GM19023 (cell line): Measurements from ENCODE around the gene CCT2.

Source experiments
- ATAC-seq: cut with Tn5 transposase; IDR thresholded peaks from one replicate; pipeline ENCODE4 v1.9.1; 2021; ENCODE audit warnings: mild to moderate bottlenecking, moderate library complexity; ENCODE audit not compliant: unreplicated experiment

CCT2 gene

DNA sequence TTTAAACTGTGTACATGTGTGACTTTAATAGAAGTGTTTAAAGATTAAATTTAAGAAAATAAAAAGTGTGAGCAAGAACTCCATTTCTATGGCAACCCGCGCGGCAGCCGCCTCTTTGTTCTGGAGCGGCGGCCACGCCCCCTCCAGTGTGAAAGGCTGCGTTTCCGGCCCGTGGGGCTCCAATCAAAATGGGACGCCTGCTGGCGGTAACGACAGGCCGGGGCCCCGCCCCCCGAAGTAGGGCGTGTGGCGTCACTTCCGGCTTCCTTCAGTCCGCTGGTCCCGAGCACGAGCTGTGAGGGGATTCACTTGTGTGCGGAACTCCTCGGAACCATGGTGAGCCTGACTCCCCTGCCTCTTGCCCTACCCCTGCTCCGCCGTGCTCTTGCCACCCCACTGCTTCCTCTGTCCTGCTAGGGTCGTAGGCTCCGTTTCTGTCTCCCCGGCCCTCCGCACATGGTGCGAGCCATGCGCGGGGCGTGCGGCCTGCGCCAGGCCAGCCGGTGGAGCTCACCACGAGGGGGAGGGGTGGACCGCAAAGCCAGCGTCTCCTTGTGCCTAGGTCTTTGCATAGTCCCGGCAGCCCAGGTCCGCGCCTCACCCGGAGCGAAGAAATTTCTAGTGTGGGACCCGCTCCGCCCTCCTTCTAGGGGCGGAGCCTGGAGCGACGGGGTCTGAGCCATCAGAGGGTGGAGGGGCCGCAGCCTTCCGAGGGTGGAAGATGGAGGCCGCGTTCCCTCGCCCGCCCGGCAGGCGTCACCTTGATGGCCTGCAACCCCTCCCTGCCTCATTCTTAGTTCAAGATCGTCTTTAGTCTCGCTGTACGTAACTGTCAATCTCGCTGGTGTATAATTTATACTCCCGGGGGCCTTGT is at the start of gene CCT2:
Gene CCT2, plus strand, starts transcription at position 271 of the 874 bp plus-strand sequence. Its CDS starts 63 bp downstream, at position 334.
- peak; percentile 98 for ATAC-seq

DNA sequence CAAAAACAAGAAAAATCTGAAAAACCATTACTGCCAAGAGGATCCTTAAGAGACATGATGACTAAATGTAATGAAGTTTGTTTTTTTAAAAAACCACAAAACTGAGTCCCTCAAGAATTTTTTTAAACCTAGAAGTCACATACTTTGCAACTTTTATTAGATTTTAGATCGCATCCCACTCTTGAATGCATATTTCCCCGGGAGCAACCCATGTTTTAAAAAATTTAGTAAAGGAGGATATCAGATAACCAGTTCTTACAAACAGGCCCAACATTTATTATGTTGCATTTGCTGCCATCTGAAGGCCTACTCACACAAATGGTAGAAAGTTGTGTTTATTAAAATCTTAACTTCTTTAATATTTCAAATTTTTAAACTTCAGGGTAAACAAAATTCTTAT is 44.3 kb upstream of the CCT2 start:
- no peak for ATAC-seq

DNA sequence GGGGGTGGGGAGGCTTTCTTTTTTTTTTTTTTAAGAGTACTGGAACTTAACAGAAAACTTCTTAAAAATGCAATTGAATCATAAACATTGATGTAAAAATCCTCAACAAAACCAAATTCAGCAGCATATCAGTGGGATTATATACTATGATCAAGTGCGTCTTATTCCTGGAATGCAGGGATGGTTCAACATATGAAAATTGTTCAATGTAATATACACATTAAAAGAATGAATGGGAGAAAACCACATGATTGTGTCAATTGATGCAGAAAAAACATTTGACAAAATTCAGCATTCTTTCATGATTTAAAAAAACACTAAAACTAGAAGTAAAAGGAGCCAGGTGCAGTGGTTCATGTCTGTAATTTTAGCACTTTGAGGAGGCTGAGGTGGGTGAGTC is 41.2 kb upstream of the CCT2 start:
- ATAC-seq, result no peak

DNA sequence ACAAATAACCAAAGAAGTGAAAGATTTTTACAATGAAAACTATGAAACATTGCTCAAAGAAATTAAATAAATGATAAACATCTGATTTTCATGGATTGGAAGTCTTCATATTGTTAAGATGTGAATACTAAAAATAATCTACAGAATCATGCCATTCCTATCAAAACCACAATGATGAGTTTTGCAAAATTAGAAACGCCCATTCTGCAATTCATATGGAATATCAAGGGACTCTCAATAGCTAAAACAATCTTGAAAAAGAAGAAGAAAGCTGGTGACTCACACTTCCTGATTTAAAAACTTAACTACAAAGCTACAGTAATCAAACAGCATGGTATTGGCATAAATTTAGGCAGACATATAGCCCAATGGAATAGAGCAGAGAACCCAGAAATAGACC is 40.2 kb upstream of the CCT2 start:
- ATAC-seq, result no peak

DNA sequence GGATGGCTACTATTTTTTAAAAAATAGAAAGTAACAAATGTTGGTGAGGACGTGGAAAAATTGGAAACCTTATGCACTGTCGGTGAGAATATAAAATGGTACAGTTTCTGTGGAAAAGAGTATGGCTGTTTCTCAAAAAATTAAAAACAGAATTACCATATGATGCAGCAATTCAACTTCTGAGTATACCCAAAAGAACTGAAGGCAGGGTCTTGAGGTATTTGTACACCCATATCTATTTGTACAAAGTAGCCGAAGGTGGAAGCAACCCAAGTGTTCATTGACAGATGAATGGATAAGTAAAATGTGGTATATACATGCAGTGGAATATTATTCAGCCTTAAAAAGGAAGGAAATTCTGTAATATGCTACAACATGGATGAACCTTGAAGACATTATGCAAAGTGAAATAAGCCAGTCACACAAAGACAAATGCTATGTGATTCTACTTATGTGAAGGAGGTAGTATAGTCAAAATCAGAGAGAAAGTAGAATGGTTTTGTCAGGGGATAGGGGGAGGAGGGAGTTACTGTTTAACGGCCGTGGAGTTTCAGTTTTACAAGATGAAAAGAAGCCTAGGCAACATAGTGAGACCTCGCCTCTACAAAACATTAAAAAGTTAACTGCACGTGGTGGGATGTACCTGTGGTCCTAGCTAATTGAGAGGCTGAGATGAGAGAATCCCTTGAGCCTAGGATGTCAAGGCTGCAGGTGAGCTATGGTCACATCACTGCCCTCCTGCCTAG is 38.4 kb upstream of the CCT2 start:
- ATAC-seq, result peak; percentile 88

DNA sequence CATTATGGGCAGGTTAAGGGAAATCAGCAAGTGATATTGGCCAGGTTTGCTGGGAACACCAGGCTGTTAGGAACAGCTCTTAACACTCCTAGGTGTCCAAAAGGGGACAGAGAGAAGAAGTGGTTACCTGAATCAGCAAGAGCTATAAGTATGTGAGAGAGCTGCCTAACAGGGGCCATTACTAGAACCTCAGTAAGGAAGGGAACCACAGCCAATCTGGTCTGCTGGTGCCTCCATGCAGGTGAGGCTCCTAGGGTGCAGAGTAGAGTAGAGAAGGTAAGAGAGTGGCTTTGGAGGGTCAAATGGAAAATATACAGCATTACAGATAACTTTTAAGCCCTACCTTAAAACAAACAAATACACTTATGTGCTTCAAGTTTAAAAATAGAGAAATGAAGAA is 36.6 kb upstream of the CCT2 start:
- no peak for ATAC-seq

DNA sequence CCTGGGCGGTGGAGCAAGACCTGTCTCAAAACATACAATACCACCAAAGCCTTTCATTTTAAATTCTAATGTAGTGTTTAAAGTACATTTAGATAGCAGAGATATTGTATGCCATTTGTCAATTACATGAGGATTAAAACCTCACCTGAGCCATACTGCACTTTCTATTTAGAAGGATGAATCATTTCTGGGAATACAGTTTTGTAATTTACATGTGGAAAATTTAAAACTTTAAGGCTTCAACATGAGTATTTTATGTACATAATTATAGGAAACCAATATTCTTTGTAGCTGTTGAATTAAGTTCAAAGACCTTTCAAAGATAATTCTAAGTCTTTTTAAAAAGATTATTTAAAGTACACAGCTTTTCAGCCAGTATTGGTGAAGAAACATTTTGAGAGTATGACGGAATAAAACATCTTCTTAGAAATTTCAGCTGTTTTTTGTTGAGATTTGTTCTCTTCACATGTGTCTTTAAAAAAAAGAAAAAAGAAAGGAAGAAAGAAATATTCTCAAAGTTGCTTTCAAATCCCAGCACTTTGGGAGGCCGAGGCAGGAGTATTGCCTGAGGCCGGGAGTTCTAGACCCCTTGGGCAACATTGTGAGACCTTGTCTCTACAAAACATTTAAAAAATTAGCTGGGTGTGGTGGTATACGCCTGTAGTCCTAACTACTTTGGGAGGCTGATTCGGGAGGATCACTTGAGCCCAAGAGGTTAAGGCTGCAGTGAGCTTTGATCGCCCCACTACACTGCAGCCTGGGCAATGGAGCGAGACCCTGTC is 34.5 kb upstream of the CCT2 start:
- no peak for ATAC-seq

DNA sequence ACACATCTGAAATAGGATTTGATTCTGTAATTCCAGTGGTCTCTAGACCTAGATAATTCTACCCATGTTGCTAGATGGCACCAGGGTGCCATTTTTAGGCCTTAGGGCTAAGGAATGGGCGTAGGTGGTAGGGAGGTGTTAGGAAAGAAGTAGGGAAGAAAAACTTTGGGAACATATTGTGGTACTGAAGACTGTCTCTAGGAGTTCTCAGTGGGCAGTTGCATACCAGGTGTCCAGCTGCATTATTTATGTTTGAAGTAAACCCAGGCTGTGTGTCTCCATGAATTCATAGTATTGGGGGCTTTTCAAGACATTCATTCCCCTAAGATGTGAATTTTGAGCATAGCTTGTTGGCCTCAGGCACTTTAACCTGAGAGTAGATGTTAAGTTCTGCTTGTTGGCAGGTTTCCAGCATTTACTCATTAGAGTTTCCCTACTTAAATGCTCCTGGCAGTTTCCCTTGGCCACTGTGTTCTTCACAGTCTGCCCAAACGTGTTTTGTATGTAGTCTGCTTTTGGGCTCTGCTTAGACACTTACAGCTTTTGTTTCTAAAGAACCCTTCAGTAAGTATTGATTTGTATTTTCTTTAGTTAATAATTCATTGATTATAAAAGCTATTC is 31.5 kb upstream of the CCT2 start:
- no peak for ATAC-seq

DNA sequence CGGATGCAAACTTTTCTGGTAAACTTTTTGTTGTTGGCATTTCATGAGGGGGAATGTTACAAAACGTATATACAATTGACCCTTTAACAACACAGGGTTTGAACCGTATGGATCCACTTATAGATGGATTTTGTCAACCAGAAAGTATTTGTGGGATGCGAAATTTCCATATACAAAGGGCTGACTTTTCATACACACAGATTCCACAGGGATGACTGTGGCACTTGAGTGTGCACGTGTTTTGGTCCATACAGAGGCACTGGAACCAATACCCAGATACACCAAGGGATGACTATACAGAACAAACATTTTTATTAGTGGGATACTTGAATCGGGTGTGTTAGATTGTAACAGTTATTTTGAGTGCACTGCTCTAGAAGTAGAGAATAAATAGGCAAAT is 29.8 kb upstream of the CCT2 start:
- ATAC-seq, result no peak

DNA sequence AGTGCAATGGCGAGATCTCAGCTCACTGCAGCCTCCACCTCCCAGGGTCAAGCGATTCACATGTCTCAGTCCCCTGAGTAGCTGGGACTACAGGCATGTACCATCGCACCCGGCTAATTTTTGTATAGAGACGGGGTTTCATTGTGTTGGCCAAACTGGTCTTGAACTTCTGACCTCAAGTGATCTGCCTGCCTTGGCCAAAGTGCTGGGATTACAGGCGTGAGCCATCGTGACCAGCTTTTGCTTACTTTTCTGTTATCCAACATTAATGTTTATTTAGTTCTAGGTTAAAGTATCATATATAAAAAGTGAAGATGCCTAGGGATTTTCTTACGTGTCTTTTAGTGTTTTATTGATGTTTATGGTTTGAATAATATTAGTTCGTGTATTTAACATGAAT is 28.9 kb upstream of the CCT2 start:
- ATAC-seq, result no peak

DNA sequence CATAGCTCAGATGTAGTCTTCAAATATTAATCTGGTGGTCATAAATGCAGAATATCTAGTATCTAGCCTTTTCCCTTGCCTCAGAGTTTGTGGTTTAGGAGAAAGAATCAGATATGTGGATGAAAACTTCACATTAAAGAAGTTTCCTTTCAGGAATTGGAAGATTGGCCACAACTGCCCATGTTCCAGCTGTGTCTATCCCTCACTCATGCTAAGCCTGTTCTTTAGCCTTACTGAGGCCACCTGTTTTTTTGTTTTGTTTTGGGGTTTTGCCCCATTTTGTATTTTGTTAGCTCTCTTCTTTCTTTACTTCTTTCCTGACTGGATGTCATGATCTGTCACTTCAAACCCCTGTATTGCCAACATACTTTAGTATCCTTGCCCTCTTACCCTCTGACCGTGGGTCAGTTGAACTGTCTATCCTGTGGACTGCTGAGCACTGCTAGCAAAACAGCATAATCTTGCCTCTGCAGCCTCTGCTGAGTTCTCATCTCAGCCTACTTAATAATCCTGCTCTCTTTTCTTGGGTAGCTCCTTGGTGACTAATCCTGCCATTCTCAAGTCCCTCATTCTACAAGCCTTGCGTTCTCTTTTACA is 22.0 kb upstream of the CCT2 start:
- no peak for ATAC-seq

DNA sequence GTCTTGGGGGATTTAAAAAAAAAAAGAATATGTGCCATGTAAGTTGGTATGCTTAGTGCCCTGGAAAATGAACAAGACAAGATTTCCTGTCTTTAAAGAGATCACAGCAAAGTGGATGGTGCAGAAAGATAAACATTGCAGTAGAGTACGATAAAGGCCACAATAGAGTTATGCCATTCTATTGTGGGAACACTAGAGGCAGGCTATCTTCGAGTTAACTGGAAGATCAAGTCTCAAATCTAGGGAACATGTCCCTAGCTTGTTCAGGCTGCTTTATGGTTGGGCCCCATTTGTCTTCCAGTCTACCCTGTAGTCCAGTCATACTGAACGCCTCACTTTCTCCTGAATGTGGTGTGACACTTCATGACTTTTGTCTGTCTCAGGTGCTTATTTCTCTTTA is 18.7 kb upstream of the CCT2 start:
- no peak for ATAC-seq

DNA sequence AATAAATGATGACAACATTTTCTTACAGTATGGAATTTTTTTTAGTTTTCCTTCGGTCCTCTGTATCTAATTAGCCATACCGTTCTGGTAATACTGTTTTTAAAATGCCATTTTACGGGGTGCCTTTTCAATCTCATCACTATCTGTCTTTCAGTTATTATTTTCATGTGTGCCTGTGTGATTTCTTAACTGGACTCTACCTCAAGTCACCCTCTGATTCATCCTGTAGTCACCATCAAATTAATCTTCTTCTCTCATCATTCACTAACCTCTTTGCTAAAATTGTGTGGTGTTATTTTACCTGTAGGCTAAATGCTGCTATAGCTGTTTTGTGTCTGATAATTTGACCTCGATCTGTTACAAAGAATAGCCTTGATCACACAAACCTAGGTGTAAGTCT is 16.0 kb upstream of the CCT2 start:
- ATAC-seq, result no peak

DNA sequence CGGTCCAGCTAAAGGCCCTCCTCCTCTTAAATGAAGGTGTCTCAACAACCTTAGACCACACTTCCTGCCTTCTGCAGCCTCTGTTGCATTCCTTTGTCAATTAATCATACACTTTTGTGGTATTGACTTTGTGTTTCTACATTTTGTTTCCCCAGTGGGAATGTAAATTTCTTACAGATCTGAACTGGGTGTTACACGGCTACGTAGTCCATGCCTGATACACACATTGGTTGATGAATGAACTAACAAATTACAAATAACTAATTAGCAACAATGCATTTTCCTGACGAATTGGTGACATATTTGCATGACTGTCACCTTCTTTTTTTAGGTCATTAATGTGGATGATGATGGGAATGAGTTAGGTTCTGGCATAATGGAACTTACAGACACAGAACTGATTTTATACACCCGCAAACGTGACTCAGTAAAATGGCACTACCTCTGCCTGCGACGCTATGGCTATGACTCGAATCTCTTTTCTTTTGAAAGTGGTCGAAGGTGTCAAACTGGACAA is 15.2 kb upstream of the CCT2 start:
- no peak for ATAC-seq

DNA sequence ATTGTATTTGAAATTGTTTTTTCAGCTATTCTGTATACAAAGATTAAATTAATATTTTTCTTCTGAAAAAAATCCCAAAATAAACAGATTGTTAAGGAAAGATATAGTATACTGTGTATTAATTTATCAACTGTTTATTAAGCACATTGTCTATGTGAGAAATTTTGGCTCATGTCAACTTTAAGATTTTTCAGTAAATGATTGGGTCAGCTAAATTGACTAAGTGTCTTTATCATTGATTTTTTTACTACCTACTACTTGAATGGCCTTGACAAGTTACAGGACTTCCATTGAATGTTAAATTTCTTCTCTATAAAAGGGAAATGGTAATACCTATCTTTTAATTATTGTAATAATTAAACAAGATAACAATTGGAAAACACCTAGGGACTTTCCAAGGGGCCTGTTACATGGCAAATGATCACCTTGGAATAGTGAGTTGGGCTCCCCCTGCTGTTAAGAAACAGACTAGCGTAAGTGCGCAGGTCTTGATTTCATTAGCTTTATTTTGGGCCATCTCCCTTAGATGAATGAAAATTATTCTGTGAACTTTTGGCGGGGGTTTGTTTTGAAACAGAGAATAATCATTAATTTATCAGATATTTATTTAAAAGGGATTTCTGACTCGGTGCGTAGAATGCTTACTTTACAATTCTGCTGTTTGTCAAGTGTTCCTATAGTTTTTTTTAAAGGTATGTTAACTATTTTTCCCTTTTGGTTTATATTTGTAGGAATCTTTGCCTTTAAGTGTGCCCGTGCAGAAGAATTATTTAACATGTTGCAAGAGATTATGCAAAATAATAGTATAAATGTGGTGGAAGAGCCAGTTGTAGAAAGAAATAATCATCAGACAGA is 14.5 kb upstream of the CCT2 start:
- no peak for ATAC-seq

DNA sequence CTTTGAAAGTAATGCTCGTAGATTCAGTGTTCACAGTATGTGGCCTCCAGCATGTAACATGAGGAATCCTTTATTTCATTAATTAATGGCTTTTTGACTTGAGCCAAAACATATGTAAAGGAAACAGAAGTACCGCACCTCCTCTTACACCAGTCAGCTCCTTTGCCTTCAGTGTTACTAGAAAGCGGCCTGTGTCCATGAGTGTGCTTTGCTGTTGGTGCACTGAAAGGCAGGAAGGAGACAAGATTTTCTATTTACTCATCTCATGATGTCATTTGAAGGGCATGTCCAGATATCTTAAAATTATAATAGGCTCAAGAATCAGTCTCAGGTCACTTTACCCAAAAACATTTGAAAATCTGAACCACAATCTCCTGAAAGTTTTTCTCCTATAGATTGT is 9.9 kb upstream of the CCT2 start:
- ATAC-seq, result no peak

DNA sequence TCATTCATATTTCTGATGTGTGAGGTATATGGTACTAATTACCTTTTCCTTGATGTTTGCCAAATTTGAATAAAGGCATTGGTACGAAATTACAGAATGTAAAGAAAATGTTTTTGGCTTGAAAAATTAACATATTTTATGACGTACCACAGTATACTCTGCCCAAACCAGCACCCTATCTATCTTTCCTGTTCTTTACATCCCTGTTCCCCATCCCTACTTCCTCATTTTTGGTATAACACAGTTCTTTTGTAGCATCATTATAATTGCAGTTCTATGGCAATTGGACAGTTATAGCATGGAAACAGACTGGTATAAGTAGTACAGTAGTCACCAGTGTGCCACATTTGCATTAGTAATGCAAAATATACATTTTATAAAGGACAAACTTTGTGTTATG is 7.0 kb upstream of the CCT2 start:
- no peak for ATAC-seq

DNA sequence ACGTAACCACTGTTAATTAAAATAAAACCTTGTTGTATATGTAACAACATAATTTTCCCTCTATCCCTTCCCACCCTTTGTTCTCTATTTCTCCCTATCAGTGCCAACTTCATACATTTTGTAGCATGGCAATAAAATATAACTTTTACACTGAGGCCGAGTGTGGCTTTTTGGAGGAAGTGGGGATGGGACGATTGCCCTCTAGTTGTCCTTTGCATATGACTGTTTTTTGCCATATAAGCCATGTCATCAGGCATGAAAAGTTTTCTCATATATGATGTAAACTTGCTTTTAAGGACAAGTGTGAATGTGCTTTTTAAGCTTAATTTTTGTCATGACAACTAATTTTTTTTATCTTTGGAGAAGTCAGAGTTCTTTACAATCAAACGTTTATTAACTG is 6.2 kb upstream of the CCT2 start:
- ATAC-seq, result no peak

DNA sequence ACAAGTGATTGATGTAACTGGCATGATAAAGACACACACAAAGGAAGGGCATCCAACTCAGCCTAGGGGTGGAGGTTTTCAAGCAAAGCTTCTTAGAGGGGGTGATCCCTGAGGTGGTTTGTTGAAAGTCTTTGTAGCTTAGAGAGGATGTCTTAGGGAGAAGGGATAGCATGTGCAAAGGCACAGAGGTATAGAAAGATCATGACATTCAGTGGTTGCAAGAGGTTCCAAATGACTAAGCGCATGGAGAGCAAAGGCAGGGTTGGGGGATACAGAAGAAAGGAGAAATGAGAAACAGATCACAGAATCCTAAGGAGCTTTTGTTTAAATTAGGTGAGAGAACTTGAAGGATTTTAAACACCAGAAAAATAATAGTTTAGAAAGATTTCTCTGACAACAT is 5.2 kb upstream of the CCT2 start:
- no peak for ATAC-seq

DNA sequence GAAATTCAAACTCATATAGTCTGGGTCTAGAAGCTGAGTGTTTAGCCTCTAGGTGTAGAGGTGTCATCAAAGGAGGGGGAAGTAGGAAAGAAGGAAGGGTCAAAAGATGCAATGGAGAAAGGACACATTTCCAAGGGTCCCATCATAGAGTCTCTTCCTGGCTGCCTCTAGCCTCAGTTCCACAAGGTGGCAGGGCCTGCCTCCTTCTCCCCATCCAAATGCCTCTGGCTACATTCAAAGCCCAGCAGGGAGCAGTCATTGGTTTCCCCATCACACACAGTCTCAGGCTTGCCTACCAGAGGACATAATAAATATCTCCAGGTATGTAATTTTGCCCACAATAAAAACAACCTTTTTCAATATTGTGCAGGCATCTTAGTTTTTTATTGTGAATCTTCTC is 2.1 kb upstream of the CCT2 start:
- no peak for ATAC-seq
